Subcutaneous abdominal adipose tissue (tissue), 5 donors: ENCODE results near the gene ACOX1.
A peak's percentile ranks its signal among the peaks of the same experiment; 100 is the strongest.
"Not testable (repeated sequence)": the region's sequence is repeated elsewhere in the genome, so short reads cannot be mapped to it uniquely, and the experiment has no call there.

Experiments used
- H3K27ac ChIP-seq: one replicate; pipeline ENCODE4 v1.7.0; 2013; ENCODE audit warnings: low read depth, mild to moderate bottlenecking, inconsistent platforms, low read length, moderate library complexity
- H3K27me3 ChIP-seq, 5 donors: one replicate each; pipeline ENCODE4 v1.7.0; 2013; ENCODE audit warnings: low read length in 5 of 5, inconsistent platforms in 1 of 5; ENCODE audit not compliant: control insufficient read depth in 5 of 5, insufficient read depth in 4 of 5
- H3K36me3 ChIP-seq, 5 donors: one replicate each; pipeline ENCODE4 v1.7.0; 2013; ENCODE audit warnings: low read length in 5 of 5; ENCODE audit not compliant: control insufficient read depth in 5 of 5, insufficient read depth in 5 of 5
- H3K4me1 ChIP-seq, 5 donors: one replicate each; pipeline ENCODE4 v1.7.0; 2013; ENCODE audit warnings: low read length in 5 of 5, mild to moderate bottlenecking in 3 of 5, moderate library complexity in 1 of 5; ENCODE audit not compliant: control insufficient read depth in 5 of 5, insufficient read depth in 5 of 5
- H3K4me3 ChIP-seq, 5 donors: one replicate each; pipeline ENCODE4 v1.7.0; 2013; ENCODE audit warnings: low read length in 5 of 5, low read depth in 1 of 5
- H3K9ac ChIP-seq, 5 donors: one replicate each; pipeline ENCODE4 v1.7.0; 2013; ENCODE audit warnings: low read length in 5 of 5, mild to moderate bottlenecking in 4 of 5, moderate library complexity in 3 of 5
- H3K9me3 ChIP-seq, 5 donors: one replicate each; pipeline ENCODE4 v1.7.0; 2013; ENCODE audit warnings: low read length in 5 of 5; ENCODE audit not compliant: control insufficient read depth in 5 of 5
- donor health status: healthy.
- donor health status: healthy.
- donor health status: healthy.
- donor health status: healthy.
- donor health status: healthy.

The ACOX1 gene

GRCh38 chr17:75981019-75981615 lies 2.2 kb upstream of the ACOX1 start:
- no peaks in the 10 kb centered on the region for H3K36me3 ChIP-seq
- peaks cover 1 to 72% (median 61%) of the 10 kb centered on the region in 5 donors for H3K4me1 ChIP-seq
- H3K27ac ChIP-seq = peak overlapping the region; percentile 99
- H3K9me3 ChIP-seq = no peaks in the 10 kb centered on the region
- H3K9ac ChIP-seq = peak overlapping the region in 2 of 5 donors; percentile 66 to 98
- H3K4me3 ChIP-seq = no peak overlapping the region
- H3K27me3 ChIP-seq = no peaks in the 10 kb centered on the region

GRCh38 chr17:75980188-75981018 lies 1.4 kb upstream of the ACOX1 start:
- no peaks in the 10 kb centered on the region for H3K27me3 ChIP-seq
- peak overlapping the region; percentile 84 to 97 (median 93) for H3K4me3 ChIP-seq
- no peaks in the 10 kb centered on the region for H3K9me3 ChIP-seq
- peak overlapping the region in 3 of 5 donors; percentile 95 to 99 (median 98) for H3K9ac ChIP-seq
- peaks cover 1 to 79% (median 69%) of the 10 kb centered on the region in 5 donors for H3K4me1 ChIP-seq
- H3K27ac ChIP-seq = peak overlapping the region; percentile 99
- no peaks in the 10 kb centered on the region for H3K36me3 ChIP-seq

- Histone ChIP-seq H3K27me3 (no peaks in the 10 kb centered on the region), H3K9ac (peak overlapping the region; percentile 90 to 99 (median 98)), H3K4me1 (peaks cover 1 to 84% (median 71%) of the 10 kb centered on the region in 5 donors), H3K4me3 (peak overlapping the region; percentile 84 to 97 (median 93)), H3K27ac (peak overlapping the region; percentile 99), H3K36me3 (no peaks in the 10 kb centered on the region), H3K9me3 (no peaks in the 10 kb centered on the region)
These were observed 780 bp upstream of the ACOX1 start for GRCh38 chr17:75979705-75980187.

GRCh38 chr17:75976175-75976848 lies 2.7 kb downstream of the ACOX1 start:
- H3K9ac ChIP-seq = peak overlapping the region; percentile 48 to 78 (median 64)
- peaks cover 1 to 61% (median 45%) of the 10 kb centered on the region in 5 donors for H3K4me1 ChIP-seq
- H3K4me3 ChIP-seq = peak overlapping the region; percentile 1 to 49 (median 23)
- no peaks in the 10 kb centered on the region for H3K9me3 ChIP-seq
- H3K36me3 ChIP-seq = peaks cover 4 to 22% (median 13%) of the 10 kb centered on the region in 5 donors
- H3K27me3 ChIP-seq = no peaks in the 10 kb centered on the region
- H3K27ac ChIP-seq = peak overlapping the region; percentile 79

GRCh38 chr17:75975757-75976174 lies 3.2 kb downstream of the ACOX1 start:
- H3K4me3 ChIP-seq = peak overlapping the region; percentile 1 to 49 (median 23)
- H3K4me1 ChIP-seq = peaks cover 1 to 55% (median 39%) of the 10 kb centered on the region in 5 donors
- peak overlapping the region; percentile 79 for H3K27ac ChIP-seq
- H3K9ac ChIP-seq = peak overlapping the region; percentile 2 to 78 (median 64)
- H3K9me3 ChIP-seq = no peaks in the 10 kb centered on the region
- peaks cover 4 to 25% (median 13%) of the 10 kb centered on the region in 5 donors for H3K36me3 ChIP-seq
- no peaks in the 10 kb centered on the region for H3K27me3 ChIP-seq

GRCh38 chr17:75975187-75975586 lies 3.8 kb downstream of the ACOX1 start:
- H3K9me3 ChIP-seq, H3K4me3 ChIP-seq, H3K27me3 ChIP-seq: not testable (repeated sequence)
- peaks cover 1 to 52% (median 37%) of the 10 kb centered on the region in 5 donors for H3K4me1 ChIP-seq
- H3K9ac ChIP-seq = peak overlapping the region in 1 of 5 donors; percentile 78
- H3K36me3 ChIP-seq = peaks cover 9 to 25% (median 13%) of the 10 kb centered on the region in 5 donors
- H3K27ac ChIP-seq = peak overlapping the region; percentile 79

GRCh38 chr17:75970626-75971025 lies 8.3 kb downstream of the ACOX1 start:
- peaks cover 0 to 28% (median 21%) of the 10 kb centered on the region in 5 donors for H3K4me1 ChIP-seq
- no peaks in the 10 kb centered on the region for H3K9me3 ChIP-seq
- H3K27me3 ChIP-seq = no peaks in the 10 kb centered on the region
- H3K27ac ChIP-seq = peak overlapping the region; percentile 74
- no peak overlapping the region for H3K4me3 ChIP-seq
- H3K9ac ChIP-seq = peak overlapping the region in 2 of 5 donors; percentile 17 to 66
- H3K36me3 ChIP-seq = peaks cover 11 to 25% (median 18%) of the 10 kb centered on the region in 5 donors

GRCh38 chr17:75970011-75970523 lies 8.9 kb downstream of the ACOX1 start:
- Histone ChIP-seq H3K9ac (peak overlapping the region in 3 of 5 donors; percentile 17 to 66 (median 26)), H3K4me3 (no peak overlapping the region), H3K4me1 (peaks cover 0 to 22% (median 17%) of the 10 kb centered on the region in 5 donors), H3K27me3 (no peaks in the 10 kb centered on the region), H3K27ac (peak overlapping the region; percentile 74), H3K36me3 (peaks cover 11 to 25% (median 18%) of the 10 kb centered on the region in 5 donors), H3K9me3 (no peaks in the 10 kb centered on the region)

GRCh38 chr17:75969044-75969443 lies 9.9 kb downstream of the ACOX1 start:
- H3K27ac ChIP-seq, H3K27me3 ChIP-seq, H3K9ac ChIP-seq, H3K4me3 ChIP-seq, H3K9me3 ChIP-seq: not testable (repeated sequence)
- H3K36me3 ChIP-seq = peaks cover 11 to 25% (median 22%) of the 10 kb centered on the region in 5 donors
- H3K4me1 ChIP-seq = peaks cover 0 to 26% (median 23%) of the 10 kb centered on the region in 5 donors
